Spinal cord (tissue), 10 donors: ENCODE results near the gene CRBN. TPM values are rescaled to one million over a fixed set of nuclear protein-coding genes. Genes with fewer than 3 reads are reported as not detected.

Source experiments
- DNase-seq, 6 donors: peaks; one replicate each; pipeline versions ENCODE4 v3.0.0 to v3.0.0-alpha.2; 2013 to 2015; ENCODE audit warnings: low spot score in 6 of 6, low read depth in 4 of 6
- H3K27ac ChIP-seq: one replicate; pipeline ENCODE4 v1.5.1; 2013; ENCODE audit warnings: low read depth, low read length, control low read depth
- H3K27me3 ChIP-seq: one replicate; pipeline ENCODE4 v1.6.1; 2013; ENCODE audit warnings: low read length; ENCODE audit not compliant: control insufficient read depth, insufficient read depth
- H3K36me3 ChIP-seq: one replicate; pipeline ENCODE4 v1.6.1; 2013; ENCODE audit warnings: low read length; ENCODE audit not compliant: control insufficient read depth, insufficient read depth
- H3K4me1 ChIP-seq: one replicate; pipeline ENCODE4 v1.6.1; 2013; ENCODE audit warnings: low read length; ENCODE audit not compliant: control insufficient read depth, insufficient read depth
- H3K4me3 ChIP-seq: one replicate; pipeline ENCODE4 v1.5.1; 2013; ENCODE audit warnings: low read depth, low read length, control low read depth
- H3K9me3 ChIP-seq: one replicate; pipeline ENCODE4 v1.6.1; 2013; ENCODE audit warnings: low read length; ENCODE audit not compliant: control insufficient read depth, insufficient read depth
- WGBS: methylation state at CpG from one replicate; pipeline ENCODE4 v1.1.5; 2013; ENCODE audit warnings: missing lambda C conversion rate; ENCODE audit not compliant: insufficient coverage; 5-methylcytosine and 5-hydroxymethylcytosine counted together
- polyA plus RNA-seq, 2 donors: library from polyadenylated mRNA; unstranded; fragments of 120-200 nt; gene quantifications; one replicate each; pipeline ENCODE4 v1.2.1, GENCODE V29; 2013; ENCODE audit not compliant: insufficient read length in 2 of 2
- small RNA-seq: library from RNA; depleted of rRNA; stranded (forward); fragments of <200 nt; gene quantifications from one replicate; pipeline ENCODE3, GENCODE V24; 2014; ENCODE audit warnings: low replicate concordance
- total RNA-seq, 2 donors: library from RNA; depleted of rRNA in 1 of 2; stranded (reverse); fragments of 120-200 nt in 1 of 2; fragments of >200 nt in 1 of 2; gene quantifications; one replicate each; pipeline versions ENCODE4 v1.2.3 to v1.2.4, GENCODE V29; 2013 to 2014
- donor health status: healthy.

Gene CRBN
- total and polyA plus RNA-seq, 4 donors: 54.2 to 170 (median 75.2) TPM

GRCh38 chr3:3107181-3107580 is 72.3 kb downstream of the CRBN start:
- H3K27me3 ChIP-seq: no peaks in the 10 kb centered on the region
- no peaks in the 10 kb centered on the region for H3K4me1 ChIP-seq
- DNase-seq: no peak
- H3K36me3 ChIP-seq: no peaks in the 10 kb centered on the region
- H3K27ac ChIP-seq: no peak overlapping the region
- H3K9me3 ChIP-seq: no peaks in the 10 kb centered on the region
- no CpG with 5 or more reads among the region's 3 CpGs for WGBS
- no peak overlapping the region for H3K4me3 ChIP-seq

GRCh38 chr3:3105815-3106214 is 73.7 kb downstream of the CRBN start:
- Histone ChIP-seq H3K4me1 (no peaks in the 10 kb centered on the region), H3K9me3 (no peaks in the 10 kb centered on the region), H3K36me3 (no peaks in the 10 kb centered on the region), H3K4me3 (no peak overlapping the region), H3K27ac (no peak overlapping the region), H3K27me3 (no peaks in the 10 kb centered on the region)
- WGBS: 100% methylated on average over 1 of the region's 4 CpGs
- DNase-seq: no peak

GRCh38 chr3:3105246-3105645 is 74.2 kb downstream of the CRBN start:
- Histone ChIP-seq H3K4me1 (no peaks in the 10 kb centered on the region), H3K36me3 (no peaks in the 10 kb centered on the region), H3K27ac (no peak overlapping the region), H3K9me3 (no peaks in the 10 kb centered on the region), H3K27me3 (no peaks in the 10 kb centered on the region), H3K4me3 (no peak overlapping the region)
- DNase-seq: no peak
- no CpG with 5 or more reads among the region's 3 CpGs for WGBS

DNA sequence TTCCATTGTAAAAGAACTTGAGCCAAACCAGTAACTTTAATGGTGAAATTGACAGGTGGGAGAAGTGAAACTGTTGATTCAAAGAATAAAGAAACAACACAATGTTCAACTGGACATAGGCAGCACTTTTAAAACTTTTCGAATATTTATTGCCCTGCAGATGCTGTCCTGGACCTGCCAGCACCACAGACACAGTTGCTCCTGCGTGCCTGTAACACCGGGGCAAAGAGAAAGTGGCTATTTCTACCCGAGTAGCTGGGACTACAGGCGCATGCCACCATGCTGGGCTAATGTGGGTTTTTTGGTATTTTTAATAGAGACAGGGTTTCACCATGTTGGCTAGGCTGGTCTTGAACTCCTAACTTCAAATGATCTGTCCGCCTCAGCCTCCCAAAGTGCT is 76.7 kb downstream of the CRBN start:
- no peaks in the 10 kb centered on the region for H3K36me3 ChIP-seq
- no peaks in the 10 kb centered on the region for H3K27me3 ChIP-seq
- no peak for DNase-seq
- WGBS: 89% methylated on average over 6 of the region's 6 CpGs
- no peak overlapping the region for H3K4me3 ChIP-seq
- no peaks in the 10 kb centered on the region for H3K9me3 ChIP-seq
- no peak overlapping the region for H3K27ac ChIP-seq
- H3K4me1 ChIP-seq: no peaks in the 10 kb centered on the region

- H3K9me3 ChIP-seq: no peaks in the 10 kb centered on the region
- no peak for DNase-seq
- no peaks in the 10 kb centered on the region for H3K36me3 ChIP-seq
- no peak overlapping the region for H3K27ac ChIP-seq
- no peaks in the 10 kb centered on the region for H3K27me3 ChIP-seq
- 100% methylated on average over 2 of the region's 6 CpGs for WGBS
- H3K4me3 ChIP-seq: no peak overlapping the region
- no peaks in the 10 kb centered on the region for H3K4me1 ChIP-seq
Measured at GRCh38 chr3:3101660-3102458, 77.6 kb downstream of the CRBN start.

Small RNA genes within 50 kb of the gene (small RNA-seq; reads per million reads assigned to genes)
- gene RF00416: not detected

Other genes starting within 250 kb of the CRBN start
- 1 to 10 TPM; 5.7 to 9.4 TPM for gene IL5RA, start 69.3 kb downstream of the CRBN start, total RNA-seq
- gene IL5RA, start 69.3 kb downstream of the CRBN start, polyA plus RNA-seq: 1 to 10 TPM; 4.3 to 8.1 TPM
- gene TRNT1, start 52.8 kb downstream of the CRBN start, total RNA-seq: 10 to 100 TPM; 27.0 to 45.2 TPM
- gene TRNT1, start 52.8 kb downstream of the CRBN start, polyA plus RNA-seq: 10 to 100 TPM; 29.6 to 31.4 TPM